GM23248 (cell line): ENCODE results near the gene SHC1. TPM values are rescaled to one million over a fixed set of nuclear protein-coding genes. Genes with fewer than 3 reads are reported as not detected.

Source experiments
- DNase-seq: peaks from one replicate; pipeline ENCODE4 v3.0.0-alpha.2; 2015
- H2AFZ ChIP-seq: fragments of 200-600 bp; sonication (generic); 2 replicates; pipeline ENCODE4 v1.6.1; 2016; ENCODE audit warnings: antibody characterized with exemption
- H3F3A ChIP-seq: fragments of 200-600 bp; sonication (generic); 2 replicates; pipeline ENCODE4 v1.6.1; 2016; ENCODE audit warnings: mild to moderate bottlenecking, antibody characterized with exemption, mixed run types; ENCODE audit not compliant: insufficient read depth
- H3K27ac ChIP-seq: fragments of 200-600 bp; sonication (generic); 2 replicates; pipeline ENCODE4 v1.5.1; 2016; ENCODE audit warnings: mild to moderate bottlenecking
- H3K27me3 ChIP-seq: fragments of 200-600 bp; sonication (generic); replicated peaks from 2 replicates; pipeline ENCODE4 v1.6.1; 2016; ENCODE audit warnings: mild to moderate bottlenecking; ENCODE audit not compliant: insufficient read depth
- H3K36me3 ChIP-seq: fragments of 200-600 bp; sonication (generic); 2 replicates; pipeline ENCODE4 v1.6.1; 2016; ENCODE audit warnings: low read depth, mild to moderate bottlenecking
- H3K4me1 ChIP-seq: fragments of 200-600 bp; sonication (generic); 2 replicates; pipeline ENCODE4 v1.6.1; 2016; ENCODE audit warnings: mild to moderate bottlenecking; ENCODE audit not compliant: insufficient read depth
- H3K4me2 ChIP-seq: fragments of 200-600 bp; sonication (generic); one replicate; pipeline ENCODE4 v1.6.1; 2016; ENCODE audit warnings: mild to moderate bottlenecking; ENCODE audit not compliant: unreplicated experiment
- H3K4me3 ChIP-seq: fragments of 200-600 bp; sonication (generic); 2 replicates; pipeline ENCODE4 v1.5.1; 2016; ENCODE audit warnings: mild to moderate bottlenecking
- H3K79me2 ChIP-seq: fragments of 200-600 bp; sonication (generic); 2 replicates; pipeline ENCODE4 v1.6.1; 2016; ENCODE audit warnings: mild to moderate bottlenecking; ENCODE audit not compliant: insufficient read depth
- H3K9ac ChIP-seq: fragments of 200-600 bp; sonication (generic); 2 replicates; pipeline ENCODE4 v1.6.1; 2016; ENCODE audit warnings: mild to moderate bottlenecking
- H3K9me2 ChIP-seq: fragments of 200-600 bp; sonication (generic); 2 replicates; pipeline ENCODE4 v1.6.1; 2016; ENCODE audit warnings: mixed run types, mild to moderate bottlenecking, moderate library complexity; ENCODE audit not compliant: insufficient read depth
- H3K9me3 ChIP-seq: fragments of 200-600 bp; sonication (generic); one replicate; pipeline ENCODE4 v1.6.1; 2017; ENCODE audit warnings: low read depth
- H4K20me1 ChIP-seq: fragments of 200-600 bp; sonication (generic); 2 replicates; pipeline ENCODE4 v1.6.0; 2016; ENCODE audit not compliant: insufficient read depth
- EZH2 ChIP-seq: fragments of 200-600 bp; sonication (generic); IDR thresholded peaks from 2 replicates; pipeline ENCODE4 v1.6.1; 2018; ENCODE audit warnings: antibody characterized with exemption, mild to moderate bottlenecking; ENCODE audit not compliant: insufficient read depth, poor library complexity, severe bottlenecking
- EZH2phosphoT487 ChIP-seq: fragments of 200-600 bp; sonication (generic); IDR thresholded peaks from 2 replicates; pipeline ENCODE4 v1.6.1; 2018; ENCODE audit warnings: antibody characterized with exemption, moderate library complexity, mild to moderate bottlenecking, low read depth; ENCODE audit not compliant: insufficient read depth
- WGBS, 2 experiments: methylation state at CpG; one replicate each; pipeline ENCODE4 v1.1.6; 2015 to 2017; ENCODE audit warnings: low lambda C conversion rate in 2 of 2, low coverage in 1 of 2; ENCODE audit errors: missing lambda C conversion rate in 2 of 2; 5-methylcytosine and 5-hydroxymethylcytosine counted together
- in situ Hi-C: fragments of 300-500 bp; cut with MboI; formaldehyde crosslinking; loops from 2 replicates; pipeline ENCODE4 v1.15.0; 2020
- polyA plus RNA-seq: library from polyadenylated mRNA; unstranded; fragments of >200 nt; fragmentation: Nextera tagmentation; extraction: Ambion mirVana; gene quantifications from 2 replicates; pipeline ENCODE4 v1.2.1, GENCODE V29; 2016
- total RNA-seq: library from RNA; depleted of rRNA; stranded (reverse); fragments of >200 nt; shearing (Covaris generic); gene quantifications from 2 replicates; pipeline ENCODE4 v1.2.3, GENCODE V29; 2014

Gene SHC1
- total and polyA plus RNA-seq, 2 experiments from 2014 or later = 278 to 319 TPM

DNA sequence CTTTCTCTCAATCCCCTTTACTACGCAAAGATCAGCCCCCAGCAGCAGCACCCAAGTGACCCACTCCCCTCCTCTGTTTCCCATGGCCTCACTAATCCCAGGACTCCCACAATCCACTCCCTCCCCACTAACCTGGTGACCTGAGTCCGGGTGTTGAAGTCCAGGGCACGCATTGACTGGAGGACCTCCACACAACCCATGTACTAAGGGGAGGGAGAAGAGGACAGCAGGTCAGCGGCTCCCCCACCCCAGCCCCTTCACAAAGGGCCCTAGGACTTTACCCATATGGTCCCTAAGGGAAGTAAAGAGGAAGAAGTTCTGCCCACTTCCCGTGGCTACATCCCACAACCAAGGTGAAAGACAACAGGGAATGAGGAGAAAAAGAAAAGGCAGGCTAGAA is 1.3 kb downstream of the SHC1 start:
- Histone ChIP-seq H3K9me3 (no peaks in the 10 kb centered on the region), H3K9me2 (no peaks in the 10 kb centered on the region), H3K27me3 (no peaks in the 10 kb centered on the region), H3K9ac (peak overlapping the region; percentile 98), H4K20me1 (no peaks in the 10 kb centered on the region), H3K27ac (peak overlapping the region; percentile 99; the same call in 1 of the 2 replicates), H3F3A (peaks cover 52% of the 10 kb centered on the region), H3K4me3 (peak overlapping the region; percentile 82), H2AFZ (no peak overlapping the region), H3K4me2 (peak overlapping the region; percentile 96), H3K79me2 (peaks cover 64% of the 10 kb centered on the region), H3K36me3 (peaks cover 26% of the 10 kb centered on the region), H3K4me1 (peaks cover 30% of the 10 kb centered on the region)
- no peak for TF ChIP-seq EZH2
- TF ChIP-seq EZH2phosphoT487 = no peak
- WGBS, 2 experiments = 32 to 45% methylated on average over 5 of the region's 5 CpGs
- in situ Hi-C loops = no loop called here
- DNase-seq = no peak

DNA sequence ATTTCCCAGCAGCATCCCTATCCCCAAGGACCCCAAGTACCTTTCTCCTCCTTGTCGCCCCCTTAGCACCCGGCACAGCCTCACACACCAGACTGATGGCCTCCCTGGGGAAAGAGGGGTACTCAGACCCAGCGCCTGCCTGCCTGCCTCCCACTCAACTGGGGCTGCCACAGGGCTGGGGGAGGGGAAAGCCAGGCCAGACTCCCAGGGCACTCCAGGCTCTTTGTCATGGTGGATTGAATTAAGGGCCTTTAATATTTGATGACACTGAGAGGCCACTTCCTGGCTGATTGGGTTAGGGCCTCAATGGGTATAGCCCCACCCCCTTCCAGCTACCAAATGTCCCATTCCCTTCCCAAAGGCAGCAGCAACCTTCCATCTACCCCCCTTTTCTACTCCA is 1.8 kb downstream of the SHC1 start:
- peaks cover 26% of the 10 kb centered on the region for H3K36me3 ChIP-seq
- TF ChIP-seq EZH2phosphoT487 (no peak), EZH2 (no peak)

GRCh38 chr1:154967331-154967950 is 3.1 kb downstream of the SHC1 start:
- H3F3A ChIP-seq = peaks cover 53% of the 10 kb centered on the region
- 97 to 99% methylated on average over 5 of the region's 5 CpGs for WGBS, 2 experiments
- H3K36me3 ChIP-seq = peaks cover 26% of the 10 kb centered on the region
- no peak for DNase-seq
- no peaks in the 10 kb centered on the region for H4K20me1 ChIP-seq
- no peak overlapping the region for H3K4me3 ChIP-seq
- H3K27ac ChIP-seq = no peak overlapping the region
- no peak overlapping the region for H3K4me2 ChIP-seq
- TF ChIP-seq EZH2 (no peak), EZH2phosphoT487 (no peak)
- peaks cover 28% of the 10 kb centered on the region for H3K4me1 ChIP-seq
- in situ Hi-C loops = no loop called here
- peaks cover 64% of the 10 kb centered on the region for H3K79me2 ChIP-seq
- H3K9me2 ChIP-seq = no peaks in the 10 kb centered on the region
- no peak overlapping the region for H2AFZ ChIP-seq
- H3K27me3 ChIP-seq = no peaks in the 10 kb centered on the region
- no peaks in the 10 kb centered on the region for H3K9me3 ChIP-seq
- peak overlapping the region; percentile 98 for H3K9ac ChIP-seq

More for the DNA sequence above, 1.8 kb downstream of the SHC1 start:
- Histone ChIP-seq H4K20me1 (no peaks in the 10 kb centered on the region), H3K4me2 (peak overlapping the region; percentile 96), H3F3A (peaks cover 57% of the 10 kb centered on the region), H3K9ac (peak overlapping the region; percentile 98), H3K27ac (no peak overlapping the region), H3K9me3 (no peaks in the 10 kb centered on the region), H2AFZ (no peak overlapping the region), H3K79me2 (peaks cover 64% of the 10 kb centered on the region), H3K27me3 (no peaks in the 10 kb centered on the region), H3K9me2 (no peaks in the 10 kb centered on the region), H3K4me3 (peak overlapping the region; percentile 82), H3K4me1 (peaks cover 30% of the 10 kb centered on the region)
- in situ Hi-C loops = no loop called here
- WGBS, 2 experiments = 90 to 98% methylated on average over 3 of the region's 3 CpGs
- no peak for DNase-seq

DNA sequence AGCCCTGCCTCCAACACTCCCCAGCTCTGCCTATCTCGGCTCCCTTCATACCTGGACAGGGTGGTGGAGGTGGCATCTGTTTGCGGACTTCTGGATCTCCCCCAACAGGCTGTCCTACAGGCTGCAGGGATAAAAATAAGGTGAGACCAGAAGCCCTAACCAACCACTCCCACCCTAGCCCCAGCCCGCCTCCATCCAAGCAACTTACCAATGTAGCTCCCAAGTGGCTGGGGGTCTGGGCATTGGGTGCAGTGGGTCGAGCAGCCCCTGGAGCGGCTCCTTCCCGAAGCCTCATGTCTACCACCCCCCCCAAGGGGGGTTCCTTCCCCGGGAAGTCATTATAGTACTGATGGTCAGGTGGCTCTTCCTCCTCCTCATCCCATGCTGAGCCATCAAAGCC is 4.4 kb downstream of the SHC1 start:
- no peak for DNase-seq
- H3K9ac ChIP-seq = peak overlapping the region; percentile 98; the same call in 1 of the 2 replicates
- no peak overlapping the region for H3K4me3 ChIP-seq
- H3K27me3 ChIP-seq = no peaks in the 10 kb centered on the region
- no peak overlapping the region for H3K4me2 ChIP-seq
- H3K79me2 ChIP-seq = peaks cover 66% of the 10 kb centered on the region
- WGBS, 2 experiments = 73 to 79% methylated on average over 7 of the region's 7 CpGs
- H4K20me1 ChIP-seq = no peaks in the 10 kb centered on the region
- no peak overlapping the region for H2AFZ ChIP-seq
- H3K27ac ChIP-seq = no peak overlapping the region
- H3F3A ChIP-seq = peaks cover 43% of the 10 kb centered on the region
- in situ Hi-C loops = no loop called here
- peaks cover 26% of the 10 kb centered on the region for H3K36me3 ChIP-seq
- TF ChIP-seq EZH2 = no peak
- TF ChIP-seq EZH2phosphoT487 = no peak
- H3K9me3 ChIP-seq = no peaks in the 10 kb centered on the region
- peaks cover 18% of the 10 kb centered on the region for H3K4me1 ChIP-seq
- no peaks in the 10 kb centered on the region for H3K9me2 ChIP-seq
